ENCODE data around the gene LINC00237.

The LINC00237 gene

GRCh38 chr20:21125072-21125848 is 19.1 kb upstream of the LINC00237 start:
- no peaks in the 10 kb centered on the region for H3K9me3 ChIP-seq (ENCODE audit: severe bottlenecking)
- H3K4me3 ChIP-seq (ENCODE audit: low read depth, low read length): peak overlapping the region; percentile 92
- peak; percentile 69 for DNase-seq
- peak; percentile 20; the same call in 1 of the 2 replicates for TF ChIP-seq CTCF (IDR thresholded peaks at IDR 0.05; ENCODE audit: low read depth, low read length)
- peaks cover 4% of the 10 kb centered on the region; the same call in 1 of the 2 replicates for H3K36me3 ChIP-seq
- no peak overlapping the region; the same call in 1 of the 2 replicates for H3K27ac ChIP-seq
- no peaks in the 10 kb centered on the region for H3K27me3 ChIP-seq (ENCODE audit: insufficient read depth, low read depth, severe bottlenecking)

GRCh38 chr20:21124190-21124589 is 18.0 kb upstream of the LINC00237 start:
- Histone ChIP-seq H3K36me3 (peaks cover 4% of the 10 kb centered on the region; the same call in 1 of the 2 replicates), H3K27ac (no peak overlapping the region), H3K27me3 (ENCODE audit: insufficient read depth, low read depth, severe bottlenecking) (peaks cover under 1% of the 10 kb centered on the region), H3K9me3 (ENCODE audit: severe bottlenecking) (no peaks in the 10 kb centered on the region), H3K4me3 (ENCODE audit: low read depth, low read length) (no peak overlapping the region)
- DNase-seq: no peak
- no peak for TF ChIP-seq CTCF (IDR thresholded peaks at IDR 0.05; ENCODE audit: low read depth, low read length)

- H3K36me3 ChIP-seq: no peaks in the 10 kb centered on the region
- H3K4me3 ChIP-seq (ENCODE audit: low read depth, low read length): no peak overlapping the region
- H3K27ac ChIP-seq: no peak overlapping the region
- DNase-seq: no peak
- no peaks in the 10 kb centered on the region for H3K9me3 ChIP-seq (ENCODE audit: severe bottlenecking)
- no peak for TF ChIP-seq CTCF (IDR thresholded peaks at IDR 0.05; ENCODE audit: low read depth, low read length)
- H3K27me3 ChIP-seq (ENCODE audit: insufficient read depth, low read depth, severe bottlenecking): peaks cover 35% of the 10 kb centered on the region
These were observed 12.6 kb upstream of the LINC00237 start for GRCh38 chr20:21118782-21119181.

GRCh38 chr20:21118138-21118537 is 12.0 kb upstream of the LINC00237 start:
- no peak for DNase-seq
- TF ChIP-seq CTCF (IDR thresholded peaks at IDR 0.05; ENCODE audit: low read depth, low read length): no peak
- no peak overlapping the region for H3K27ac ChIP-seq
- no peak overlapping the region for H3K4me3 ChIP-seq (ENCODE audit: low read depth, low read length)
- peaks cover 40% of the 10 kb centered on the region for H3K27me3 ChIP-seq (ENCODE audit: insufficient read depth, low read depth, severe bottlenecking)
- no peaks in the 10 kb centered on the region for H3K36me3 ChIP-seq
- no peaks in the 10 kb centered on the region for H3K9me3 ChIP-seq (ENCODE audit: severe bottlenecking)

GRCh38 chr20:21117521-21117920 is 11.4 kb upstream of the LINC00237 start:
- Histone ChIP-seq H3K4me3 (ENCODE audit: low read depth, low read length) (no peak overlapping the region), H3K27ac (no peak overlapping the region), H3K27me3 (ENCODE audit: insufficient read depth, low read depth, severe bottlenecking) (peaks cover 43% of the 10 kb centered on the region), H3K36me3 (no peaks in the 10 kb centered on the region), H3K9me3 (ENCODE audit: severe bottlenecking) (no peaks in the 10 kb centered on the region)
- DNase-seq: no peak
- TF ChIP-seq CTCF (IDR thresholded peaks at IDR 0.05; ENCODE audit: low read depth, low read length): no peak
